Parathyroid adenoma (tissue), 2 donors: ENCODE results near the gene ZDHHC21.

ENCODE experiments used
- H2AFZ ChIP-seq: fragments of 300-600 bp; sonication (generic); one replicate; pipeline ENCODE4 v1.7.0; 2017; ENCODE audit warnings: antibody characterized with exemption, mild to moderate bottlenecking
- H3K27ac ChIP-seq: fragments of 300-600 bp; sonication (generic); one replicate; pipeline ENCODE4 v1.7.0; 2017
- H3K27me3 ChIP-seq: fragments of 300-600 bp; sonication (generic); one replicate; pipeline ENCODE4 v1.7.0; 2017; ENCODE audit warnings: low read length; ENCODE audit not compliant: control insufficient read depth, insufficient read depth
- H3K36me3 ChIP-seq: fragments of 300-600 bp; sonication (generic); one replicate; pipeline ENCODE4 v1.7.0; 2017; ENCODE audit warnings: low read length; ENCODE audit not compliant: control insufficient read depth, insufficient read depth
- H3K4me1 ChIP-seq: fragments of 300-600 bp; sonication (generic); one replicate; pipeline ENCODE4 v1.7.0; 2017; ENCODE audit warnings: control low read depth
- H3K4me2 ChIP-seq: fragments of 300-600 bp; sonication (generic); one replicate; pipeline ENCODE4 v1.7.0; 2017; ENCODE audit warnings: low read length
- H3K4me3 ChIP-seq: fragments of 300-600 bp; sonication (generic); one replicate; pipeline ENCODE4 v1.7.0; 2017; ENCODE audit warnings: low read depth, low read length
- H3K79me2 ChIP-seq: fragments of 300-600 bp; sonication (generic); one replicate; pipeline ENCODE4 v1.7.0; 2017; ENCODE audit warnings: control low read depth
- H3K9ac ChIP-seq: fragments of 300-600 bp; sonication (generic); one replicate; pipeline ENCODE4 v1.7.0; 2017; ENCODE audit warnings: mild to moderate bottlenecking
- H3K9me3 ChIP-seq: fragments of 300-600 bp; sonication (generic); one replicate; pipeline ENCODE4 v1.7.0; 2017; ENCODE audit warnings: low read length; ENCODE audit not compliant: control insufficient read depth
- TF ChIP-seq, protein P1 (sequence below): fragments of 300-600 bp; sonication (generic); IDR thresholded peaks from one replicate; pipeline ENCODE4 v1.7.0; 2017; ENCODE audit warnings: antibody characterized with exemption, mild to moderate bottlenecking
- donor health status: primary hyperparathyroidism.

Gene ZDHHC21

DNA sequence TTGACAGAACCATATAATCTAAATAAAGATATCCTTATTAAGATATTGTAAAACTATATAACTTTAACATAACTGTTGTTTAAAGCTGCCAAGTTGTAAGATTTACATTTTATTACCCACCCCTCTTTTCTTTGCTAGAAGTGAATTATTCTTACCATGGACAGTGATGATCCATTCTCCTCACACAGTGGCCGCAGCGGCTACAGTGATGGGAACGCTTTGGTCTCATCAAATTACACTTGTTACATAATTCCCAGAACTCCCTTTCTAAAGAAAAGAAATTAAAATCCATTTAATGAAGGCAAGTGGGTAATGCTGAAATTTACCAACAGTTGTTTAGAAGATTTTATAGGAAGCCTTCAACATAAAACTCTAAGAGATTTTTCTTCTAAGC is 31.2 kb downstream of the ZDHHC21 start:
- H3K27me3 ChIP-seq, result no peaks in the 10 kb centered on the region
- H3K36me3 ChIP-seq, result no peaks in the 10 kb centered on the region
- no peak overlapping the region for H2AFZ ChIP-seq
- no peak overlapping the region for H3K9ac ChIP-seq
- no peak overlapping the region for H3K4me2 ChIP-seq
- H3K4me1 ChIP-seq, result no peaks in the 10 kb centered on the region
- no peak overlapping the region for H3K27ac ChIP-seq
- TF ChIP-seq, protein P1, sequence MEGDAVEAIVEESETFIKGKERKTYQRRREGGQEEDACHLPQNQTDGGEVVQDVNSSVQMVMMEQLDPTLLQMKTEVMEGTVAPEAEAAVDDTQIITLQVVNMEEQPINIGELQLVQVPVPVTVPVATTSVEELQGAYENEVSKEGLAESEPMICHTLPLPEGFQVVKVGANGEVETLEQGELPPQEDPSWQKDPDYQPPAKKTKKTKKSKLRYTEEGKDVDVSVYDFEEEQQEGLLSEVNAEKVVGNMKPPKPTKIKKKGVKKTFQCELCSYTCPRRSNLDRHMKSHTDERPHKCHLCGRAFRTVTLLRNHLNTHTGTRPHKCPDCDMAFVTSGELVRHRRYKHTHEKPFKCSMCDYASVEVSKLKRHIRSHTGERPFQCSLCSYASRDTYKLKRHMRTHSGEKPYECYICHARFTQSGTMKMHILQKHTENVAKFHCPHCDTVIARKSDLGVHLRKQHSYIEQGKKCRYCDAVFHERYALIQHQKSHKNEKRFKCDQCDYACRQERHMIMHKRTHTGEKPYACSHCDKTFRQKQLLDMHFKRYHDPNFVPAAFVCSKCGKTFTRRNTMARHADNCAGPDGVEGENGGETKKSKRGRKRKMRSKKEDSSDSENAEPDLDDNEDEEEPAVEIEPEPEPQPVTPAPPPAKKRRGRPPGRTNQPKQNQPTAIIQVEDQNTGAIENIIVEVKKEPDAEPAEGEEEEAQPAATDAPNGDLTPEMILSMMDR, result no peak
- H3K4me3 ChIP-seq, result no peak overlapping the region
- no peaks in the 10 kb centered on the region for H3K79me2 ChIP-seq
- no peaks in the 10 kb centered on the region for H3K9me3 ChIP-seq

GRCh38 chr9:14661421-14662059 is 31.7 kb downstream of the ZDHHC21 start:
- Histone ChIP-seq H3K9me3 (no peaks in the 10 kb centered on the region), H3K27me3 (no peaks in the 10 kb centered on the region), H2AFZ (no peak overlapping the region), H3K4me1 (no peaks in the 10 kb centered on the region), H3K36me3 (no peaks in the 10 kb centered on the region), H3K27ac (no peak overlapping the region), H3K9ac (no peak overlapping the region), H3K4me3 (no peak overlapping the region), H3K4me2 (no peak overlapping the region), H3K79me2 (no peaks in the 10 kb centered on the region)
- TF ChIP-seq, protein P1, result no peak

DNA sequence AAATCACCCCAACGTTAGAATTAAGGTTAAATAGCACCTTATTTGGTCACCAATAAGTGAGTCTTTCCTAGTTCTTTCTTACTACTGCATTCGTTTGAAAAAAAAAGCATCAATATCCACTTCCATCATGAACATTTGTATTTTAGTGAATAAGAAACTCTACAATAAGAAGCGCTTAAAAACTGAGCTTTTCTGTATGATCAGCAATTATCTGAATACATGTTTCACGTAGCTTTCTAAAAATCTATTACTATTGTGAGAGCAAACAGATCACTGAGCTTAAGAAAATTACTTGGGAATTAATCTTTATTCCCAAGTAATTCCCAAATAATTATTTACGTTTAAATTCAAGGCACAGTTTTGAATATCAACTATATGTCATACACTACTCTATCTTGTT is 32.5 kb downstream of the ZDHHC21 start:
- no peaks in the 10 kb centered on the region for H3K36me3 ChIP-seq
- H3K79me2 ChIP-seq, result no peaks in the 10 kb centered on the region
- H3K4me3 ChIP-seq, result no peak overlapping the region
- H3K27me3 ChIP-seq, result no peaks in the 10 kb centered on the region
- H3K4me1 ChIP-seq, result no peaks in the 10 kb centered on the region
- H3K9me3 ChIP-seq, result no peaks in the 10 kb centered on the region
- no peak overlapping the region for H3K9ac ChIP-seq
- TF ChIP-seq, protein P1, result no peak
- H3K4me2 ChIP-seq, result no peak overlapping the region
- H2AFZ ChIP-seq, result no peak overlapping the region
- no peak overlapping the region for H3K27ac ChIP-seq

GRCh38 chr9:14654932-14655331 is 38.3 kb downstream of the ZDHHC21 start:
- no peaks in the 10 kb centered on the region for H3K79me2 ChIP-seq
- TF ChIP-seq, protein P1, result no peak
- no peak overlapping the region for H3K9ac ChIP-seq
- no peaks in the 10 kb centered on the region for H3K4me1 ChIP-seq
- H3K36me3 ChIP-seq, result no peaks in the 10 kb centered on the region
- no peak overlapping the region for H3K27ac ChIP-seq
- H3K9me3 ChIP-seq, result no peaks in the 10 kb centered on the region
- no peak overlapping the region for H2AFZ ChIP-seq
- no peak overlapping the region for H3K4me2 ChIP-seq
- no peaks in the 10 kb centered on the region for H3K27me3 ChIP-seq
- no peak overlapping the region for H3K4me3 ChIP-seq

- TF ChIP-seq, protein P1, result no peak
Measured at GRCh38 chr9:14653511-14653910, 39.7 kb downstream of the ZDHHC21 start.

More at GRCh38 chr9:14653511-14653910, 39.7 kb downstream of the ZDHHC21 start:
- Histone ChIP-seq H3K9me3 (no peaks in the 10 kb centered on the region), H3K4me1 (no peaks in the 10 kb centered on the region), H2AFZ (no peak overlapping the region), H3K27ac (no peak overlapping the region), H3K4me2 (no peak overlapping the region), H3K36me3 (no peaks in the 10 kb centered on the region), H3K27me3 (no peaks in the 10 kb centered on the region), H3K4me3 (no peak overlapping the region), H3K9ac (no peak overlapping the region), H3K79me2 (no peaks in the 10 kb centered on the region)
